ENCODE results near the gene UBTF. TPM values are rescaled to one million over a fixed set of nuclear protein-coding genes. Genes with fewer than 3 reads are reported as not detected.

Gene UBTF
- total and polyA plus RNA-seq, 9 of the 15 experiments (the other 6 are each of a cell fraction or from before 2014, with no cell fraction given) = 1.2 to 113 (median 83.6) TPM

- no peak for TF ChIP-seq GMEB1 (CRISPR knock-in tag; IDR thresholded peaks at IDR 0.05)
- no peak for TF ChIP-seq GATA2 (CRISPR knock-in tag; IDR thresholded peaks at IDR 0.05)
- no peak for TF ChIP-seq POLR3G (IDR thresholded peaks at IDR 0.05; ENCODE audit: extremely low read depth, insufficient read length, insufficient replicate concordance)
- 0 out of 2 replicates have a peak, but pooled peaks have one; percentile 26 for TF ChIP-seq RUNX1 (IDR thresholded peaks at IDR 0.05; ENCODE audit: low read depth)
- TF ChIP-seq STAT6 (CRISPR knock-in tag; IDR thresholded peaks at IDR 0.05) = peak; percentile 84
- peak; percentile 21; the same call in 1 of the 2 replicates for TF ChIP-seq CREB1 (IDR thresholded peaks at IDR 0.05)
- peak; percentile 52; the same call in 1 of the 2 replicates for TF ChIP-seq CREB1 (CRISPR knock-in tag; IDR thresholded peaks at IDR 0.05)
- peak; percentile 96 for TF ChIP-seq HMGXB4 (CRISPR knock-in tag; IDR thresholded peaks at IDR 0.05)
- 0 out of 4 replicates have a peak, but pooled peaks of 1 of the 2 experiments have one; percentile 8 for TF ChIP-seq KDM1A (IDR thresholded peaks at IDR 0.05)
- peak; percentile 28 for TF ChIP-seq TBP (optimal IDR thresholded peaks at IDR 0.05; ENCODE audit: low read depth, low read length)
- TF ChIP-seq TGIF2 (CRISPR knock-in tag; IDR thresholded peaks at IDR 0.05) = peak; percentile 90
- no peak for TF ChIP-seq ZNF124 (CRISPR knock-in tag; IDR thresholded peaks at IDR 0.05)
- no peak for TF ChIP-seq BACH1 (tag; IDR thresholded peaks at IDR 0.05)
- TF ChIP-seq MLLT1 (IDR thresholded peaks at IDR 0.05) = peak in 1 of 2 experiments; percentile 24; a peak in 1 of 4 replicates
- no peak for TF ChIP-seq SP2 (IDR thresholded peaks at IDR 0.05; ENCODE audit: extremely low read depth, low read depth, low read length, poor library complexity, severe bottlenecking)
- peak; percentile 39; the same call in 1 of the 2 replicates for TF ChIP-seq SPI1 (IDR thresholded peaks at IDR 0.05; ENCODE audit: borderline replicate concordance, low read depth, low read length)
- peak in 1 of 2 experiments; percentile 48; a peak in 1 of 3 replicates for TF ChIP-seq CBX3 (IDR thresholded peaks at IDR 0.05; ENCODE audit: borderline replicate concordance in 1 of 2, low read length in 2 of 2)
- peak; percentile 98 for TF ChIP-seq FIP1L1 (IDR thresholded peaks at IDR 0.05; ENCODE audit: low read depth, low read length, poor library complexity, severe bottlenecking)
- no peak for TF ChIP-seq NR2F6 (CRISPR knock-in tag; IDR thresholded peaks at IDR 0.05)
- TF ChIP-seq ZNF354B (CRISPR knock-in tag; IDR thresholded peaks at IDR 0.05) = no peak
- no peak for TF ChIP-seq NUFIP1 (IDR thresholded peaks at IDR 0.05; ENCODE audit: partially characterized antibody)
Measured at GRCh38 chr17:44210342-44211192, 8.9 kb downstream of the UBTF start (continued).

All from K562 (cell line).